ENCODE results near the gene SLC1A2.

SLC1A2 gene

GRCh38 chr11:35344681-35345574, 74.4 kb downstream of the SLC1A2 start:
- H3K27me3 ChIP-seq (ENCODE audit: insufficient read depth, low read length): peaks cover 9% of the 10 kb centered on the region; the same call in 1 of the 2 replicates
- no peaks in the 10 kb centered on the region for H3K9me3 ChIP-seq (ENCODE audit: insufficient read depth, low read depth, low read length)
- H3K4me1 ChIP-seq (ENCODE audit: insufficient read depth, low read length): peaks cover 6% of the 10 kb centered on the region; the same call in 1 of the 2 replicates
- no peak overlapping the region for H3K4me3 ChIP-seq (ENCODE audit: low read length)
- H3K9ac ChIP-seq (ENCODE audit: low read depth, low read length): no peak overlapping the region
- H3K36me3 ChIP-seq (ENCODE audit: insufficient read depth, low read depth, low read length): no peaks in the 10 kb centered on the region
- H3K27ac ChIP-seq (ENCODE audit: low read length): no peak overlapping the region

- H3K36me3 ChIP-seq (ENCODE audit: insufficient read depth, low read depth, low read length): no peaks in the 10 kb centered on the region
- no peak overlapping the region for H3K9ac ChIP-seq (ENCODE audit: low read depth, low read length)
- H3K27me3 ChIP-seq (ENCODE audit: insufficient read depth, low read length): no peaks in the 10 kb centered on the region
- no peak overlapping the region for H3K4me3 ChIP-seq (ENCODE audit: low read length)
- no peaks in the 10 kb centered on the region for H3K9me3 ChIP-seq (ENCODE audit: insufficient read depth, low read depth, low read length)
- H3K4me1 ChIP-seq (ENCODE audit: insufficient read depth, low read length): peaks cover 6% of the 10 kb centered on the region; the same call in 1 of the 2 replicates
- H3K27ac ChIP-seq (ENCODE audit: low read length): no peak overlapping the region
These were observed 76.2 kb downstream of the SLC1A2 start for GRCh38 chr11:35343033-35343598.

- peaks cover 6% of the 10 kb centered on the region; the same call in 1 of the 2 replicates for H3K4me1 ChIP-seq (ENCODE audit: insufficient read depth, low read length)
- no peaks in the 10 kb centered on the region for H3K9me3 ChIP-seq (ENCODE audit: insufficient read depth, low read depth, low read length)
- no peak overlapping the region for H3K27ac ChIP-seq (ENCODE audit: low read length)
- no peak overlapping the region for H3K9ac ChIP-seq (ENCODE audit: low read depth, low read length)
- H3K4me3 ChIP-seq (ENCODE audit: low read length): no peak overlapping the region
- no peaks in the 10 kb centered on the region for H3K36me3 ChIP-seq (ENCODE audit: insufficient read depth, low read depth, low read length)
- no peaks in the 10 kb centered on the region for H3K27me3 ChIP-seq (ENCODE audit: insufficient read depth, low read length)
These were observed 78.6 kb downstream of the SLC1A2 start for GRCh38 chr11:35340715-35341114.

GRCh38 chr11:35340071-35340470, 79.3 kb downstream of the SLC1A2 start:
- no peak overlapping the region for H3K9ac ChIP-seq (ENCODE audit: low read depth, low read length)
- no peaks in the 10 kb centered on the region for H3K27me3 ChIP-seq (ENCODE audit: insufficient read depth, low read length)
- H3K36me3 ChIP-seq (ENCODE audit: insufficient read depth, low read depth, low read length): no peaks in the 10 kb centered on the region
- H3K9me3 ChIP-seq (ENCODE audit: insufficient read depth, low read depth, low read length): no peaks in the 10 kb centered on the region
- no peak overlapping the region for H3K4me3 ChIP-seq (ENCODE audit: low read length)
- peaks cover 6% of the 10 kb centered on the region; the same call in 1 of the 2 replicates for H3K4me1 ChIP-seq (ENCODE audit: insufficient read depth, low read length)
- H3K27ac ChIP-seq (ENCODE audit: low read length): no peak overlapping the region

GRCh38 chr11:35338921-35339320, 80.4 kb downstream of the SLC1A2 start:
- Histone ChIP-seq H3K36me3 (ENCODE audit: insufficient read depth, low read depth, low read length) (no peaks in the 10 kb centered on the region), H3K4me1 (ENCODE audit: insufficient read depth, low read length) (no peaks in the 10 kb centered on the region), H3K9me3 (ENCODE audit: insufficient read depth, low read depth, low read length) (no peaks in the 10 kb centered on the region), H3K4me3 (ENCODE audit: low read length) (no peak overlapping the region), H3K27me3 (ENCODE audit: insufficient read depth, low read length) (no peaks in the 10 kb centered on the region), H3K9ac (ENCODE audit: low read depth, low read length) (no peak overlapping the region), H3K27ac (ENCODE audit: low read length) (no peak overlapping the region)

- no peaks in the 10 kb centered on the region for H3K36me3 ChIP-seq (ENCODE audit: insufficient read depth, low read depth, low read length)
- no peaks in the 10 kb centered on the region for H3K9me3 ChIP-seq (ENCODE audit: insufficient read depth, low read depth, low read length)
- no peak overlapping the region for H3K4me3 ChIP-seq (ENCODE audit: low read length)
- no peak overlapping the region for H3K9ac ChIP-seq (ENCODE audit: low read depth, low read length)
- H3K4me1 ChIP-seq (ENCODE audit: insufficient read depth, low read length): no peaks in the 10 kb centered on the region
- no peak overlapping the region for H3K27ac ChIP-seq (ENCODE audit: low read length)
- no peaks in the 10 kb centered on the region for H3K27me3 ChIP-seq (ENCODE audit: insufficient read depth, low read length)
These were observed 81.4 kb downstream of the SLC1A2 start for GRCh38 chr11:35337914-35338305.

- Histone ChIP-seq H3K9me3 (ENCODE audit: insufficient read depth, low read depth, low read length) (no peaks in the 10 kb centered on the region), H3K27me3 (ENCODE audit: insufficient read depth, low read length) (no peaks in the 10 kb centered on the region; the same call in 1 of the 2 replicates), H3K27ac (ENCODE audit: low read length) (no peak overlapping the region), H3K4me3 (ENCODE audit: low read length) (no peak overlapping the region), H3K4me1 (ENCODE audit: insufficient read depth, low read length) (no peaks in the 10 kb centered on the region), H3K36me3 (ENCODE audit: insufficient read depth, low read depth, low read length) (no peaks in the 10 kb centered on the region), H3K9ac (ENCODE audit: low read depth, low read length) (no peak overlapping the region)
These were observed 82.0 kb downstream of the SLC1A2 start for GRCh38 chr11:35337136-35337913.

GRCh38 chr11:35336726-35337125, 82.6 kb downstream of the SLC1A2 start:
- H3K9me3 ChIP-seq (ENCODE audit: insufficient read depth, low read depth, low read length): no peaks in the 10 kb centered on the region
- H3K4me3 ChIP-seq (ENCODE audit: low read length): no peak overlapping the region
- no peak overlapping the region for H3K9ac ChIP-seq (ENCODE audit: low read depth, low read length)
- H3K36me3 ChIP-seq (ENCODE audit: insufficient read depth, low read depth, low read length): no peaks in the 10 kb centered on the region
- H3K27ac ChIP-seq (ENCODE audit: low read length): no peak overlapping the region
- peaks cover 4% of the 10 kb centered on the region; the same call in 1 of the 2 replicates for H3K27me3 ChIP-seq (ENCODE audit: insufficient read depth, low read length)
- no peaks in the 10 kb centered on the region for H3K4me1 ChIP-seq (ENCODE audit: insufficient read depth, low read length)

GRCh38 chr11:35335226-35335625, 84.1 kb downstream of the SLC1A2 start:
- H3K27me3 ChIP-seq (ENCODE audit: insufficient read depth, low read length): peaks cover 15% of the 10 kb centered on the region; the same call in 1 of the 2 replicates
- no peaks in the 10 kb centered on the region for H3K9me3 ChIP-seq (ENCODE audit: insufficient read depth, low read depth, low read length)
- no peaks in the 10 kb centered on the region; the same call in 1 of the 2 replicates for H3K4me1 ChIP-seq (ENCODE audit: insufficient read depth, low read length)
- H3K9ac ChIP-seq (ENCODE audit: low read depth, low read length): no peak overlapping the region
- no peak overlapping the region for H3K4me3 ChIP-seq (ENCODE audit: low read length)
- H3K27ac ChIP-seq (ENCODE audit: low read length): no peak overlapping the region
- H3K36me3 ChIP-seq (ENCODE audit: insufficient read depth, low read depth, low read length): no peaks in the 10 kb centered on the region

- no peak overlapping the region for H3K27ac ChIP-seq (ENCODE audit: low read length)
- H3K36me3 ChIP-seq (ENCODE audit: insufficient read depth, low read depth, low read length): no peaks in the 10 kb centered on the region
- H3K9ac ChIP-seq (ENCODE audit: low read depth, low read length): no peak overlapping the region
- H3K4me3 ChIP-seq (ENCODE audit: low read length): no peak overlapping the region
- H3K4me1 ChIP-seq (ENCODE audit: insufficient read depth, low read length): no peaks in the 10 kb centered on the region; the same call in 1 of the 2 replicates
- no peaks in the 10 kb centered on the region for H3K9me3 ChIP-seq (ENCODE audit: insufficient read depth, low read depth, low read length)
- H3K27me3 ChIP-seq (ENCODE audit: insufficient read depth, low read length): peaks cover 22% of the 10 kb centered on the region; the same call in 1 of the 2 replicates
These were observed 84.8 kb downstream of the SLC1A2 start for GRCh38 chr11:35334385-35335090.

- no peaks in the 10 kb centered on the region for H3K9me3 ChIP-seq (ENCODE audit: insufficient read depth, low read depth, low read length)
- no peak overlapping the region for H3K27ac ChIP-seq (ENCODE audit: low read length)
- no peaks in the 10 kb centered on the region; the same call in 1 of the 2 replicates for H3K4me1 ChIP-seq (ENCODE audit: insufficient read depth, low read length)
- no peak overlapping the region for H3K9ac ChIP-seq (ENCODE audit: low read depth, low read length)
- H3K36me3 ChIP-seq (ENCODE audit: insufficient read depth, low read depth, low read length): no peaks in the 10 kb centered on the region
- no peak overlapping the region for H3K4me3 ChIP-seq (ENCODE audit: low read length)
- peaks cover 41% of the 10 kb centered on the region for H3K27me3 ChIP-seq (ENCODE audit: insufficient read depth, low read length)
These were observed 86.8 kb downstream of the SLC1A2 start for GRCh38 chr11:35332524-35332923.

Measured in iPS-20b (cell line).